Measurements from ENCODE around the gene CHI3L1.

The CHI3L1 gene

DNA sequence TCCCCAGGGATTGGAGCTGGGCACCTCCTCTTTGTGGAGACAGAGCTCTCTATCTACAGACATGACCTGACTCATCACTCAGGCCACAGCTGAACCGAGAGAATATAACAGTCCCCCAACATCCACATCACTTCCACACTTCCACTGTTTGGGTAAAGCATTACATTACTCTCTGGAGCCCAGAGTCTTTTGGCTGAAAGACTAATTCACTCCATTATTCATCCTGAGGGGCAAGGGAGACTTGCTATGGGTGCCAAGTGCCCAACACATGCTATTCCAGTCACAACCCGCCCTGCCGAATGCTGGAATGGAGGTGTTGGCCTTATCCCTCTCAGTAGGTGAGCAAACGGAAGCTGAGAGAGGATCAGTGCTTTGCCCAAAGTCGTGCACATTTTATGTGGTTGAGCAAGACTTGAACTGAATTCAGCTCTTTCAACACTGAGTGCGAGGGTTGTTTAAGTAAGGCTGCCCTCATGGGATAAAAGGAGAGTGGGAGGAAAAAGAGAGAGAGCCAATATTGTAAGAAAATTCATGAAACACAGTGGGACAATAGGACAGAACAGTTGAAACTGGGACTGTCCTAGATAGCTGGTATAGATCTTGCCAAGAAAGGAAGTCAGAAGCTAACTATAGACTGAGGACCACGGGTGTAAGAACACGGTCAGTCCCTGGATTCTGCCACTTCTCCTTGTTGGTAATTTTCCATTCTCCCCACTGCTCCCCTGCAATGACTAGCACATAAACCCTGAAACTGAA lies 13.5 kb upstream of the CHI3L1 start:
- DNase-seq (ENCODE audit: low read depth) = peak; percentile 94
- TF ChIP-seq, protein P1, sequence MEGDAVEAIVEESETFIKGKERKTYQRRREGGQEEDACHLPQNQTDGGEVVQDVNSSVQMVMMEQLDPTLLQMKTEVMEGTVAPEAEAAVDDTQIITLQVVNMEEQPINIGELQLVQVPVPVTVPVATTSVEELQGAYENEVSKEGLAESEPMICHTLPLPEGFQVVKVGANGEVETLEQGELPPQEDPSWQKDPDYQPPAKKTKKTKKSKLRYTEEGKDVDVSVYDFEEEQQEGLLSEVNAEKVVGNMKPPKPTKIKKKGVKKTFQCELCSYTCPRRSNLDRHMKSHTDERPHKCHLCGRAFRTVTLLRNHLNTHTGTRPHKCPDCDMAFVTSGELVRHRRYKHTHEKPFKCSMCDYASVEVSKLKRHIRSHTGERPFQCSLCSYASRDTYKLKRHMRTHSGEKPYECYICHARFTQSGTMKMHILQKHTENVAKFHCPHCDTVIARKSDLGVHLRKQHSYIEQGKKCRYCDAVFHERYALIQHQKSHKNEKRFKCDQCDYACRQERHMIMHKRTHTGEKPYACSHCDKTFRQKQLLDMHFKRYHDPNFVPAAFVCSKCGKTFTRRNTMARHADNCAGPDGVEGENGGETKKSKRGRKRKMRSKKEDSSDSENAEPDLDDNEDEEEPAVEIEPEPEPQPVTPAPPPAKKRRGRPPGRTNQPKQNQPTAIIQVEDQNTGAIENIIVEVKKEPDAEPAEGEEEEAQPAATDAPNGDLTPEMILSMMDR (IDR thresholded peaks at IDR 0.05; ENCODE audit: low read length, missing control alignments) = no peak
- no peak overlapping the region for H3K4me3 ChIP-seq (replicated peaks; ENCODE audit: low read depth, low read length)

DNA sequence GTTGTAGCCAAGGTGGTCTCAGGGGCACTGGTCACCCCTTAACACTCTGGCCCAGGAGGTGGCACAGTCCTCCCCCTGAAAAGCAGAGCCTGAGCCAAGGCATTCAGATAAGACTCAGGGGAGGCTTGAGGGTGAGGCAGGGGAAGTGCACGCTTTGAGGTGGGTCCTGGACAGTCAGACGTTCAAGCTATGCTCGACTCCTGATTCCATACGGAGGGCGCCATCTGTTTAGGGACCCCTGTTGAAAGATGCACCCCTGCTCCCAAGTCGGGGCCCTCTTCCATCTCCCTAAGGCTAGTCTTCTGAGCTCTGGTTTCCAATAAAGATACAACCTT lies 12.9 kb upstream of the CHI3L1 start:
- no peak overlapping the region for H3K4me3 ChIP-seq (replicated peaks; ENCODE audit: low read depth, low read length)
- DNase-seq (ENCODE audit: low read depth) = no peak
- TF ChIP-seq, protein P1 (IDR thresholded peaks at IDR 0.05; ENCODE audit: low read length, missing control alignments) = no peak

DNA sequence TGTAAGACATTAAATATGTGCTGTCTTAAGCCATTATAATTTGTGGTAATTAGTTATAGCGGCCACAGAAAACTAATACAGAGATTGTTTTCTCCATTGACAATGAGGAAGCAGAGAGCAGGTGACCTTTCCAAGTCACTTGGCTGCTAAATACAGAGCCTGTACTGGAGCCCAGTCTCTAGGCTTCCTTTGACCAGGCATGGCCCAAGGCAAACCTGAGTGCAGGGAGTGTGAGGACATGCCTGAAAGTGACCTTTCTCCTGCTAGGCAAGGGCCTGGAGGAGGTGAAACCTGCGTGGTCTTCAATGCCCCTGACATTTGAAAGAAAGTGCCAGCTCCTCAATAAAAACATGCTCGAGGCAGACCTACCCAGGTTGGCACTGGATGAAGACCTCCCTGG lies 12.5 kb upstream of the CHI3L1 start:
- DNase-seq (ENCODE audit: low read depth) = no peak
- TF ChIP-seq, protein P1 (IDR thresholded peaks at IDR 0.05; ENCODE audit: low read length, missing control alignments) = no peak
- no peak overlapping the region for H3K4me3 ChIP-seq (replicated peaks; ENCODE audit: low read depth, low read length)

DNA sequence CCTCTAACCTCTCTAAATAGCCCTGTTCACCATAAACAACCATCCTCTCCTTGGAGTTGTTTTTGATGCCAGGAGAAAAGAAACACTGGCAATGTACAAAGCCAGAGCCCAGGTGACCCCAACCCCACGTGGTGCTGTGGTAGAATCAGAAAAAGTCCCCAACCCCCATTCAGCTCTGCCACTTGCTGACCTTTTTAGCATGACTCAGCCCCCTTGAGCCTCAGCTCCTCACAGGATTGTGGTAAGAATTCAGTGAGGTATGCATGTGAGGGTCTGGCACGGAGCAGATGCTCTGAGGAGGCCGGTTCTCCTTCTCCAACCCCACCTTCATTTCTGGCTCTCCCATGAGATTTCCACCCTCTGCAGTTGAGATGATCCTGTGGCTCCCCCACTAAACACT lies 11.1 kb upstream of the CHI3L1 start:
- DNase-seq (ENCODE audit: low read depth) = peak; percentile 68
- no peak overlapping the region for H3K4me3 ChIP-seq (replicated peaks; ENCODE audit: low read depth, low read length)
- TF ChIP-seq, protein P1 (IDR thresholded peaks at IDR 0.05; ENCODE audit: low read length, missing control alignments) = no peak

DNA sequence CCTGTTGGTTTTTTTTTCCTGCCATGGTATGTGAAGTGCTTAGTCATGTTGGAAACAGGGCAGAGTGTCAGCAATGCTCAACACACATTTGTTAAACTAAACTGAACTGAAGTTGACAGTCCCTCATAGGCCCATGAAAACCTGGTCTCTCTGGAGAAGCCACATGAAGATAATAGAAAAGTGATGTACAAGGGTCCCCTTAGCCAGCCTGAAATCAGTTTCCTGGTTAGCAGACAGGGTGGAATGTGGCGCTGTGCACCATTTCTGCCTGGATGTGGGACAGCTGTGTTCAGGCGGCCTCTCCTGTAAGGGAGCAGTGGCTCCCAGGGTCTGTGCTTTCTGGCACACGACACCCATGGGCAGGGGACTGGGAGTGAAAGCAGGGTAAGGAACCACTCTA lies 9.9 kb upstream of the CHI3L1 start:
- TF ChIP-seq, protein P1 (IDR thresholded peaks at IDR 0.05; ENCODE audit: low read length, missing control alignments) = no peak
- no peak overlapping the region for H3K4me3 ChIP-seq (replicated peaks; ENCODE audit: low read depth, low read length)
- DNase-seq (ENCODE audit: low read depth) = no peak

DNA sequence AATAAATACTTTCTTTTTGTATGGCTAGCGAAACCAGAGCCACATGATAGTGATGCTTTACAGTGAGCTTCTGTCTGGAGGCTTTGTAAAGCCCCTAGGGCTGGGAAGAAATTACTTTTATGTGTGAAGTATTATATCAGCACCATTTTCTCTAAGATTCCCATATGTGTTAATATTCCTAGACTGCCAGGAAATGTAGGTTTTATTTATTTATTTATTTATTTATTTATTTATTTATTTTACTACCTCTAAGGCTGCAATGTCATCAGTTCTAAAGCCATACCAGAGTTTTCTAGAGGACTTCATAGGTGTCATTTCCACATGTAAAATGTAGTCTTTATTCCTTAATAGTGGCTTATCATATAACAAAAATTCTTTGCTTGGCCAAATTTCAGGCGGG lies 4.4 kb upstream of the CHI3L1 start:
- TF ChIP-seq, protein P1 (IDR thresholded peaks at IDR 0.05; ENCODE audit: low read length, missing control alignments) = no peak
- H3K4me3 ChIP-seq (replicated peaks; ENCODE audit: low read depth, low read length) = no peak overlapping the region
- DNase-seq (ENCODE audit: low read depth) = no peak

DNA sequence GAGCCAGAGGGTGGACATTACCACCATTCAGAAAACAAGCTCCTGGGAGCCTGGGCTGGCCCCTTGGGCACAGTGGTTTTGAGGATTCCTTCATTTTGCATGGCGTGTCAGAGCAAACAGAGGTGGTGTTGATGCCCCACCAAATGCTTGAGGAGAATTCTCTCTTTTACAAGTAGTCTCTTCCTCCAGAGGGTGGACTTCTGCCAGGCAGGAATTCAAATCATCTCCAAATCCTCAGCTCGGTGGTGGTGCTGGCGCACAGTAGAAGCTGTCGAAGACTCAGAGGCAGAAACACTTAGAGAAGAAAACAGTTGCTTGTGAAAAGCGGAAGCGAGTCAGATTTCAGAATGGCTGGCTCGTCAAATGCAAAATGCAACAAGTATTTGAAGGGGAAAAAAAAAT lies 3.4 kb upstream of the CHI3L1 start:
- no peak for DNase-seq (ENCODE audit: low read depth)
- TF ChIP-seq, protein P1 (IDR thresholded peaks at IDR 0.05; ENCODE audit: low read length, missing control alignments) = no peak
- H3K4me3 ChIP-seq (replicated peaks; ENCODE audit: low read depth, low read length) = no peak overlapping the region
